ENCODE measurements around the gene SLC52A1.
A peak's percentile ranks its signal among the peaks of the same experiment; 100 is the strongest.

GRCh38 chr17:4986951-4987766 lies 48.1 kb downstream of the SLC52A1 start, which contains the start of gene CAMTA2:
- TF ChIP-seq CTCF (IDR thresholded peaks at IDR 0.05; ENCODE audit: low read length), result peak; percentile 93
- TF ChIP-seq EZH2 (IDR thresholded peaks at IDR 0.05; ENCODE audit: borderline replicate concordance, low read length), result no peak
